T-helper 9 cell (primary cell): ENCODE results near the gene SCN7A.
"Not testable (repeated sequence)": the region's sequence is repeated elsewhere in the genome, so short reads cannot be mapped to it uniquely, and the experiment has no call there.

Experiments used
- DNase-seq: peaks from one replicate; pipeline ENCODE4 v3.0.0-alpha.2; 2020
- total RNA-seq, 2 donors: gene quantifications; one replicate each; lab custom pipeline; 2026; lab: John Stamatoyannopoulos, UW

SCN7A gene
- total RNA-seq: 0 reads per million in 2 donors

GRCh38 chr2:166494140-166494624 is at the start of gene SCN7A:
Gene SCN7A, minus strand, starts transcription at chr2:166494249. Its CDS starts 16,553 bp downstream, at chr2:166477696.
- no peak for DNase-seq

GRCh38 chr2:166539340-166540162 is 45.5 kb upstream of the SCN7A start:
- DNase-seq: no peak

GRCh38 chr2:166536111-166536510 is 42.1 kb upstream of the SCN7A start:
- no peak for DNase-seq

- no peak for DNase-seq
Measured at GRCh38 chr2:166521155-166521554, 27.1 kb upstream of the SCN7A start.

- no peak for DNase-seq
Measured at GRCh38 chr2:166520604-166521003, 26.6 kb upstream of the SCN7A start.

GRCh38 chr2:166519391-166519962 is 25.4 kb upstream of the SCN7A start:
- DNase-seq: no peak

GRCh38 chr2:166518634-166519390 is 24.8 kb upstream of the SCN7A start:
- no peak for DNase-seq

GRCh38 chr2:166517533-166518061 is 23.5 kb upstream of the SCN7A start:
- no peak for DNase-seq

- DNase-seq: no peak
Measured at GRCh38 chr2:166516712-166517303, 22.8 kb upstream of the SCN7A start.

- DNase-seq: no peak
Measured at GRCh38 chr2:166513952-166514351, 19.9 kb upstream of the SCN7A start.

- DNase-seq: no peak
Measured at GRCh38 chr2:166499281-166499680, 5.2 kb upstream of the SCN7A start.

- no peak for DNase-seq
Measured at GRCh38 chr2:166491461-166491860, 2.6 kb downstream of the SCN7A start.

GRCh38 chr2:166487171-166487570 is 6.9 kb downstream of the SCN7A start:
- DNase-seq: no peak

GRCh38 chr2:166485558-166486178 is 8.4 kb downstream of the SCN7A start:
- no peak for DNase-seq

GRCh38 chr2:166472332-166472731 is 21.7 kb downstream of the SCN7A start:
- DNase-seq: no peak

- no peak for DNase-seq
Measured at GRCh38 chr2:166468124-166469024, 25.7 kb downstream of the SCN7A start.

- no peak for DNase-seq
Measured at GRCh38 chr2:166464187-166464586, 29.9 kb downstream of the SCN7A start.

- DNase-seq: no peak
Measured at GRCh38 chr2:166463640-166464039, 30.4 kb downstream of the SCN7A start.

GRCh38 chr2:166458674-166459073 is 35.4 kb downstream of the SCN7A start:
- DNase-seq: no peak

- not testable (repeated sequence) for DNase-seq
Measured at GRCh38 chr2:166455823-166456222, 38.2 kb downstream of the SCN7A start.

- no peak for DNase-seq
Measured at GRCh38 chr2:166454006-166454595, 39.9 kb downstream of the SCN7A start.
